IPS DF 6.9 (cell line): ENCODE results near the gene PSD4.

ENCODE experiments used
- DNase-seq: peaks from one replicate; pipeline ENCODE4 v3.0.0-alpha.2; 2013; ENCODE audit warnings: low read depth, low spot score
- H3K27ac ChIP-seq: one replicate; pipeline ENCODE4 v1.5.1; 2013; ENCODE audit warnings: low read length, control low read depth
- H3K27me3 ChIP-seq: 2 replicates; pipeline ENCODE4 v1.6.1; 2013; ENCODE audit warnings: mild to moderate bottlenecking, low read length; ENCODE audit not compliant: control insufficient read depth, insufficient read depth
- H3K36me3 ChIP-seq: 2 replicates; pipeline ENCODE4 v1.6.1; 2013; ENCODE audit warnings: low read length; ENCODE audit not compliant: control insufficient read depth, insufficient read depth
- H3K4me1 ChIP-seq: 2 replicates; pipeline ENCODE4 v1.6.1; 2013; ENCODE audit warnings: low read length; ENCODE audit not compliant: control insufficient read depth, insufficient read depth
- H3K4me3 ChIP-seq: 2 replicates; pipeline ENCODE4 v1.5.1; 2013; ENCODE audit warnings: mild to moderate bottlenecking, low read length
- H3K9me3 ChIP-seq: 2 replicates; pipeline ENCODE4 v1.6.1; 2013; ENCODE audit warnings: low read length, inconsistent platforms; ENCODE audit not compliant: control insufficient read depth, insufficient read depth
- WGBS: extraction: QIAGEN DNeasy Blood & Tissue Kit; methylation state at CpG from one replicate; pipeline ENCODE4 v1.1.7; 2013; ENCODE audit warnings: mixed read lengths, missing lambda C conversion rate; ENCODE audit not compliant: insufficient read length, insufficient coverage; 5-methylcytosine and 5-hydroxymethylcytosine counted together

Gene PSD4

GRCh38 chr2:113179446-113180045 lies 5.8 kb downstream of the PSD4 start:
- Histone ChIP-seq H3K9me3 (no peaks in the 10 kb centered on the region), H3K27ac (no peak overlapping the region), H3K27me3 (no peaks in the 10 kb centered on the region), H3K4me3 (no peak overlapping the region), H3K4me1 (peaks cover 2% of the 10 kb centered on the region; the same call in 1 of the 2 replicates), H3K36me3 (no peaks in the 10 kb centered on the region)
- WGBS, result no CpG with 5 or more reads among the region's 8 CpGs
- no peak for DNase-seq

DNA sequence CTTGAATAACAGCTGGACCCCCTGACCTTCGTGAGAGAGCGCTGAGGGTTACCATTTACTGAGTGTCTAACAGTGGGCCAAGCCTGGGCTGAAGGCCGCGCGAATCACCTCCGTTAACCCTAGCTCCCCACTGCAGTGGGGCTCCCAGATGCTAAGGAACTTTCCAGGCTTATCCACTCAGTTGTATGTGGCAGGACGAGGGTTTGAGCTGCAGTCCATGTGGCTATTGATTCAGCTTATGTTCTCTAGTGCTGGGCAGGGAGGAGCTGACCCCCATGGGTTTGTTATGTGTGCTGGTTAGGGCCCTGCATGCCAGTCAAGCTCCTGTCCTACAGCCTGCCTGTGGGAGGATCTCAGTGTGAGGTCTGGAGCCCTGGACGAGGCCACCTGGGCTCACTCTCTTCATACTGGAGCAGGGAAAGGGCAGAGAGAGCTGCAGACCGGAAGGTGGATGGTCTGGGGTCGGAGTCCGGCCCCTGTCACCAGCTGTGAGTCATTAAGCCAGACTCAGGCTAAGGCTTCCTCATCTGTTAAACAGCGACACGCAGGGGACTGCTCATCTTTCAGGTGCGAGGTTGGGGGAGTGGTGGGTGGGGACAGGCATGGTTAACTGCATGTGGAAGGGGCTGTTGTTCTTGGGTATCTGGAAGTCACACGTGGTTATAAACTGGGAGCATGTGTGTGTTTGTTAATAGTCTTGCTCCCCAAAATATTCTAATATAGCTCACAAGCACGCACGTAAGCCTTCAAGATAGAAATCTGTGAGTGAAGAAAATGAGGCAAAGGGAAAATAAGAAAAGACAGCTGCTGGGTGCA lies 6.6 kb downstream of the PSD4 start:
- DNase-seq, result no peak
- H3K4me1 ChIP-seq, result no peaks in the 10 kb centered on the region
- H3K27me3 ChIP-seq, result no peaks in the 10 kb centered on the region
- no peak overlapping the region for H3K27ac ChIP-seq
- WGBS, result no CpG with 5 or more reads among the region's 17 CpGs
- no peaks in the 10 kb centered on the region for H3K9me3 ChIP-seq
- no peaks in the 10 kb centered on the region for H3K36me3 ChIP-seq
- no peak overlapping the region for H3K4me3 ChIP-seq

GRCh38 chr2:113181258-113182051 lies 7.7 kb downstream of the PSD4 start:
- no peaks in the 10 kb centered on the region for H3K36me3 ChIP-seq
- no peaks in the 10 kb centered on the region for H3K27me3 ChIP-seq
- H3K9me3 ChIP-seq, result no peaks in the 10 kb centered on the region
- H3K4me1 ChIP-seq, result no peaks in the 10 kb centered on the region
- no peak overlapping the region for H3K4me3 ChIP-seq
- no peak for DNase-seq
- H3K27ac ChIP-seq, result no peak overlapping the region
- WGBS, result no CpG with 5 or more reads among the region's 8 CpGs

GRCh38 chr2:113182471-113183260 lies 8.9 kb downstream of the PSD4 start:
- no peak for DNase-seq
- WGBS, result no CpG with 5 or more reads among the region's 15 CpGs
- Histone ChIP-seq H3K36me3 (no peaks in the 10 kb centered on the region), H3K4me3 (no peak overlapping the region), H3K27me3 (no peaks in the 10 kb centered on the region), H3K9me3 (no peaks in the 10 kb centered on the region), H3K27ac (no peak overlapping the region), H3K4me1 (no peaks in the 10 kb centered on the region)

DNA sequence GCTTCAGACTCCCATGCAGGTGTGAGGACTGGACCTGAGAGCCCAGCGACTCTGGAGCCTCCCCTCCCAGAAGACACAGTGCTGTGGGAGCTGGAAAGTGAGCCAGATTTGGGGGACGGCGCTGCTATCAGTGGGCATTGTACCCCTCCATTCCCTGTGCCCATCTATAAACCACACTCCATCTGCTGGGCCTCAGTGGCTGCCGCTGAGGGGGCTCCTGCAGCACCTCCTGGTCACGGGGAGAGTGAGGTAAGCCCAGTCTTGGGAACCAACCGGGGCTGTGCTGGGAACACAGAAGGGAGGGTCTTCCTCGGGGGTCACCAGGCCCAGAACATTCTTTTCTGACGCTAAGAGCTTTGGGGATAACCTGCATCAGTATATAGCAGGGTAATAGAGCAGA lies 9.5 kb downstream of the PSD4 start:
- Histone ChIP-seq H3K4me1 (no peaks in the 10 kb centered on the region), H3K27ac (no peak overlapping the region), H3K36me3 (no peaks in the 10 kb centered on the region), H3K27me3 (no peaks in the 10 kb centered on the region), H3K9me3 (no peaks in the 10 kb centered on the region), H3K4me3 (no peak overlapping the region)
- DNase-seq, result no peak
- no CpG with 5 or more reads among the region's 8 CpGs for WGBS

DNA sequence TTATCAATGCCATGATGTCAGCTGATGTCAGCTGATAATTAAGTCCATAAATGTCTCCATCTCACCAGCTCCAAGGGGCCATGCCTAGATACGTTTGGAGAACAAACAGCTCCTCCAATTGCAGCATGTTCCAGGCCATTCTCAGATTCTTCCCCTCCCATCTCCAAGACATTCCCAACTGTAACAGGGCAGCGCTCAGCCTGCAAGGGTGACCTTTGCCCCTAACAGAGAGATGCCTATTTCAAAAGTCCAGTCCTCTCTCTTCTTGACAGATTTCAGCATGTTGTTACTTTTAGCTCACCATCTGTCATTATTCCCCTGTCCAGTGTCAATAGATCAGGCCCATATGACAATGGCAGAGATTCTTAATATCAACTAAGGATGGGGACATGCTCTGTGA lies 9.9 kb downstream of the PSD4 start:
- H3K27ac ChIP-seq, result no peak overlapping the region
- no peak overlapping the region for H3K4me3 ChIP-seq
- no peaks in the 10 kb centered on the region for H3K36me3 ChIP-seq
- no peak for DNase-seq
- WGBS, result no CpG with 5 or more reads among the region's 2 CpGs
- H3K27me3 ChIP-seq, result no peaks in the 10 kb centered on the region
- no peaks in the 10 kb centered on the region for H3K4me1 ChIP-seq
- no peaks in the 10 kb centered on the region for H3K9me3 ChIP-seq

DNA sequence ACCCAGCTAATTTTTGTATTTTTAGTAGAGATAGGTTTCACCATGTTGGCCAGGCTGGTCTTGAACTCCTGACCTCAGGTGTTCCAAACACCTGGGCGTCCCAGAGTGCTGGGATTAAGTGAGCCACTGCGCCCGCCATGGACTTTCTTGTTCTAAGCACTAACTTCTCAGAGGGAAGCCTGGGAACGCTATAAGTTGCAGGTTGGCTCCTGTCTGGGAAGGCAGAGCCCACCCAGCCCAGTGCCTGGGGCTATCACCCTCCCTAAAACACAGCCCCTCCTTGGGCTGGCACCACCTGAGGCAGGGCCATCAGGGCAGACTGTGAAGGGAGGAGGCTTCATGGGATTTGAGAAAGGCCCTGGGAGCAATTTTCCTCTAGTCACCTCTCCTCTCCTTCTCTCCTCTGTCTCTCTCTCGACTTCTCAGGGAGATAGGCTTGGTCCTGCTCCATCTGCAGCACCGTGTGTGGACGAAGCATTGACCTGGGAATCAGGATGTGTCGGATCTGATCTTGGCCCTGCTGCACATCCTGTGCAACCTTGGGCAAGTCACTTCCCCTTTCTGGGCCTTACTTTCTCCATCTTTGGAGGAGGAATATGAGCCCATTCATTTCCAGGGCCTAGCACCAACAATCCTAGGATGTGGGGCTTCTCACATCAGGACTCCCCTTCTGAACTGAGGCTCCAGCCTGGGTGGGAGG lies 10.9 kb downstream of the PSD4 start:
- Histone ChIP-seq H3K4me1 (no peaks in the 10 kb centered on the region), H3K36me3 (no peaks in the 10 kb centered on the region), H3K9me3 (no peaks in the 10 kb centered on the region), H3K27ac (no peak overlapping the region), H3K27me3 (no peaks in the 10 kb centered on the region), H3K4me3 (no peak overlapping the region)
- no CpG with 5 or more reads among the region's 8 CpGs for WGBS
- DNase-seq, result no peak

DNA sequence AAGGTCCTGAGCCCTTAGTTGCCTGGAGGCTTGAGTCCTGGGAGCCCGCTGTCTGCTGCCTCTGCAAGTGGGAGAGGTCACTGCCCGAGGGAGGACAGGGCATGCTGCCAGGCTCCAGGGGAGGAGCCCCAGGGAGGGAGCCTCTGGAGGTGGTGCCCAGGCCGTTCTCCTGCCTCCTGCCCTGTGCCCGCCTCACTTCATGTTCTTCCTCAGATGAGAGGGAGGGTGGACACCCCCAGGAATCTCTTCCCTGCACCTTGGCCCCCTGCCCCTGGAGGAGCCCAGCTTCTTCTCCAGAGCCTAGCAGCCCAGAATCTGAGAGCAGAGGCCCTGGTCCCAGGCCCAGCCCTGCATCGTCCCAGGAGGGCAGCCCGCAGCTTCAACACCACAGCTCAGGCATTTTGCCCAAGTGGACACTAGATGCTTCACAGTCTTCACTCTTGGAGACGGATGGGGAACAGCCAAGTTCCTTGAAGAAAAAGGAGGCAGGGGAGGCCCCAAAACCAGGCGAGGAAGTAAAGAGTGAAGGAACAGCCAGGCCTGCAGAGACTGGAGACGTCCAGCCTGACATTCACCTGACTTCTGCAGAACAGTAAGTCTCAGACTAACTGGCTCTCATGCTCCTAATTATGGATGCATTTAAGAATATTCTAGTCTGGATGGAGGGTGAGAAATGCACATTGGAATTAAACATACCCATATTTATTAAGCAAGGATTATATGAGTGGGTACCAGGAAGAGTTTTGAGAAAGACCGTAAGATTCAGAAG lies 12.1 kb downstream of the PSD4 start:
- no peak overlapping the region for H3K27ac ChIP-seq
- no peaks in the 10 kb centered on the region for H3K4me1 ChIP-seq
- WGBS, result no CpG with 5 or more reads among the region's 10 CpGs
- no peaks in the 10 kb centered on the region for H3K9me3 ChIP-seq
- no peaks in the 10 kb centered on the region for H3K27me3 ChIP-seq
- H3K4me3 ChIP-seq, result no peak overlapping the region
- no peak for DNase-seq
- H3K36me3 ChIP-seq, result no peaks in the 10 kb centered on the region

DNA sequence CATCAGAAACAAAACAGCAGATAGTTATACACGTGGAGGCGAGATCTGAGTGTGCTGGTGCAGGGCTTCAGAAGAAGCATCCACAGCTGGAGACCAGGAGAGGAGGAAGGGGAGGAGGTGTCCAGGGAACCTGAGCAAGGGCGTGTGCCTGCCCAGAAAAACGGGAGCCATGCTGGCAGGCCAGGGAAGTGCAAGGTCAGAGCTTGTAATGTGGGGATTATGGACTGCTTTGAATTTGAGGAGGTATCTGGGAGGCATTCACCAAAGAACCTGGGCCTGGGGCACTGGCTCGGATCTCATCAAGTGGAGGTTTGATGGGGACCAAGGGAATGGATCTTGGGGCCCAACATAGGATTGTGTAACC lies 12.6 kb downstream of the PSD4 start:
- Histone ChIP-seq H3K4me1 (no peaks in the 10 kb centered on the region), H3K27ac (no peak overlapping the region), H3K4me3 (no peak overlapping the region), H3K27me3 (no peaks in the 10 kb centered on the region), H3K36me3 (no peaks in the 10 kb centered on the region), H3K9me3 (no peaks in the 10 kb centered on the region)
- no peak for DNase-seq
- no CpG with 5 or more reads among the region's 5 CpGs for WGBS
